ENCODE measurements around the gene MAL. TPM values are rescaled to one million over a fixed set of nuclear protein-coding genes. Genes with fewer than 3 reads are reported as not detected.

Gene MAL
- total and polyA plus RNA-seq, 2 of the 8 experiments (the other 6 are each of a cell fraction or from before 2014, with no cell fraction given): not detected

DNA sequence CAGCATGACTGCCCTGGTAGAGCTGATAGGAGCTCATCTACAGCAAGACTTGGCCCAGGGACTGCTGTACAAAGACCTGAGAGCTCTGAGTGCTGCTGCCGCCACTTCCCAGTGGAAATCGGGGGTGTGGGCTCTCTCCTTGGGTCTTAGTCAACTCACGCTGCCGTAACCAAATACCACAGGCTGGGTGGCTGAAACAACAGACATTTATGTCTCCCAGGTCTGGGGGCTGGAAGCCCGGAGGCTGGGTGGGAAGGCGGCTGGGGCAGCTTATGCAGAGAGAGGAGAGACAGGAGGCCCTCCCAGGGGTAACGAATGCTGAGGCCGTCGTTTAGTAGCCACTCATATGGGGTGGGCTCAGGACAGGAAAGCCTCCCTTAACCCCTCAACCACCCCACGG is 15.4 kb upstream of the MAL start:
- H3K4ac ChIP-seq (replicated peaks; ENCODE audit: insufficient read length, low read depth, low read length): no peak overlapping the region
- no peak overlapping the region for H3K4me2 ChIP-seq (ENCODE audit: insufficient read depth in 1 of 2, low read depth in 2 of 2, low read length in 2 of 2)
- TF ChIP-seq CBX5 (IDR thresholded peaks at IDR 0.05; ENCODE audit: low read depth, low read length): no peak
- TF ChIP-seq BACH1 (IDR thresholded peaks at IDR 0.05; ENCODE audit: low read length): no peak
- TF ChIP-seq POLR2A (IDR thresholded peaks at IDR 0.05; ENCODE audit: control extremely low read depth in 1 of 2, low read depth in 2 of 2, low read length in 2 of 2): no peak
- no peak for TF ChIP-seq NRF1 (IDR thresholded peaks at IDR 0.05; ENCODE audit: low read depth, low read length)
- TF ChIP-seq TAF1 (IDR thresholded peaks at IDR 0.05; ENCODE audit: low read depth, low read length): no peak
- TF ChIP-seq PHF8 (conservative IDR thresholded peaks at IDR 0.05; ENCODE audit: low read depth, low read length): no peak
- TF ChIP-seq EZH2 (IDR thresholded peaks at IDR 0.05; ENCODE audit: low read depth, low read length, severe bottlenecking): no peak
- TF ChIP-seq GABPA (IDR thresholded peaks at IDR 0.05; ENCODE audit: borderline replicate concordance, insufficient read depth, low read length): no peak
- TF ChIP-seq, protein P1, sequence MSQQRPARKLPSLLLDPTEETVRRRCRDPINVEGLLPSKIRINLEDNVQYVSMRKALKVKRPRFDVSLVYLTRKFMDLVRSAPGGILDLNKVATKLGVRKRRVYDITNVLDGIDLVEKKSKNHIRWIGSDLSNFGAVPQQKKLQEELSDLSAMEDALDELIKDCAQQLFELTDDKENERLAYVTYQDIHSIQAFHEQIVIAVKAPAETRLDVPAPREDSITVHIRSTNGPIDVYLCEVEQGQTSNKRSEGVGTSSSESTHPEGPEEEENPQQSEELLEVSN (IDR thresholded peaks at IDR 0.05): no peak
- TF ChIP-seq SIRT6 (IDR thresholded peaks at IDR 0.05; ENCODE audit: low read length): no peak
- no peak for TF ChIP-seq SP1 (IDR thresholded peaks at IDR 0.05; ENCODE audit: low read depth, low read length)
- TF ChIP-seq BCL11A (IDR thresholded peaks at IDR 0.05; ENCODE audit: low read depth in 2 of 2, low read length in 2 of 2): no peak
- TF ChIP-seq SP4 (IDR thresholded peaks at IDR 0.05; ENCODE audit: low read length): no peak
- no peak for TF ChIP-seq MAFK (IDR thresholded peaks at IDR 0.05; ENCODE audit: low read depth, low read length)
- TF ChIP-seq JUN (IDR thresholded peaks at IDR 0.05; ENCODE audit: low read depth, low read length): no peak
- no peak for TF ChIP-seq NANOG (IDR thresholded peaks at IDR 0.05; ENCODE audit: insufficient read depth, low read depth, low read length, poor library complexity, severe bottlenecking)
- H2BK20ac ChIP-seq (ENCODE audit: low read length): no peak overlapping the region
- no peak overlapping the region for H2AFZ ChIP-seq (ENCODE audit: low read length)
- no peak overlapping the region for H2AK5ac ChIP-seq (ENCODE audit: low read depth, low read length)
- ChIA-PET CTCF (ENCODE audit: partially characterized antibody) (no interaction called here), POLR2A (ENCODE audit: partially characterized antibody) (no interaction called here)
- no peaks in the 10 kb centered on the region for H3K79me1 ChIP-seq (ENCODE audit: low read depth, low read length)
- H3K23ac ChIP-seq (ENCODE audit: insufficient read length): no peak overlapping the region
- H3K18ac ChIP-seq (ENCODE audit: extremely low read depth, low read length): no peak overlapping the region
- no peak overlapping the region for H4K5ac ChIP-seq (ENCODE audit: insufficient read length, low read depth, low read length)
- H3K79me2 ChIP-seq (ENCODE audit: control insufficient read depth in 1 of 2, insufficient read depth in 2 of 2, low read length in 2 of 2): no peaks in the 10 kb centered on the region
- H3K9me3 ChIP-seq (ENCODE audit: insufficient read depth in 2 of 2, low read depth in 1 of 2, low read length in 1 of 2): peaks cover 72 to 91% of the 10 kb centered on the region in 2 experiments
- peaks cover 0 to 3% (median 0%) of the 10 kb centered on the region in 4 experiments; a peak in 1 of 7 replicates for H3K4me1 ChIP-seq (replicated peaks in 1 of 4; ENCODE audit: control insufficient read depth in 3 of 4, insufficient read depth in 4 of 4, low read length in 3 of 4)
- no peaks in the 10 kb centered on the region for H3K23me2 ChIP-seq (ENCODE audit: low read depth, low read length)
- H3K14ac ChIP-seq (ENCODE audit: insufficient read length): no peak overlapping the region
- H2BK15ac ChIP-seq (ENCODE audit: low read length): no peak overlapping the region
- H3K9ac ChIP-seq (replicated peaks in 1 of 4; ENCODE audit: extremely low read depth in 1 of 4, low read depth in 3 of 4, low read length in 3 of 4): no peak overlapping the region
- no peak overlapping the region for H3K27ac ChIP-seq (ENCODE audit: low read depth, low read length)
- 0 out of 2 replicates have a peak overlapping the region, but pooled peaks have one; percentile 58 for H4K8ac ChIP-seq (ENCODE audit: extremely low read depth, insufficient read depth, low read length)
- no peaks in the 10 kb centered on the region for H3K27me3 ChIP-seq (replicated peaks in 1 of 4; ENCODE audit: control insufficient read depth in 3 of 4, extremely low read depth in 1 of 4, insufficient read depth in 3 of 4, low read length in 3 of 4)
- no peak overlapping the region for H4K91ac ChIP-seq (replicated peaks; ENCODE audit: insufficient read length, low read length)
- H2BK120ac ChIP-seq (replicated peaks; ENCODE audit: low read depth, low read length): no peak overlapping the region
- H3K56ac ChIP-seq (replicated peaks; ENCODE audit: insufficient read length, low read depth, low read length): no peak overlapping the region
- no peak overlapping the region for H3K4me3 ChIP-seq (ENCODE audit: extremely low read depth in 1 of 4, insufficient read depth in 2 of 4, low read depth in 3 of 4, low read length in 4 of 4)
- no peaks in the 10 kb centered on the region; a peak in 1 of 8 replicates for H3K36me3 ChIP-seq (ENCODE audit: control insufficient read depth in 2 of 4, insufficient read depth in 4 of 4, low read length in 3 of 4)
- no peak overlapping the region for H2BK5ac ChIP-seq (ENCODE audit: low read depth, low read length)
- DNase-seq (ENCODE audit: low read depth in 1 of 2, low spot score in 2 of 2) (no peak), FAIRE-seq (no peak)
- 95% methylated on average over 8 of the region's 10 CpGs; no CpG with 5 or more reads in 1 of the 2 experiments for WGBS, 2 experiments (ENCODE audit: extremely low coverage in 1 of 2, insufficient coverage in 1 of 2, insufficient read length in 1 of 2, insufficient replicate concordance in 2 of 2, low coverage in 1 of 2, low lambda C conversion rate in 2 of 2, missing lambda C conversion rate in 1 of 2)
- no peak overlapping the region for H2BK12ac ChIP-seq (ENCODE audit: low read depth, low read length)
- H4K20me1 ChIP-seq (replicated peaks in 1 of 2; ENCODE audit: control insufficient read depth in 1 of 2, insufficient read depth in 2 of 2, low read length in 2 of 2): no peaks in the 10 kb centered on the region

All from H1 (cell line).